GOT3 (cell line): ENCODE data around the gene CCDC33.

Experiments
- DNase-seq: peaks from one replicate; lab custom pipeline; 2025; ENCODE audit warnings: mixed read lengths; lab: John Stamatoyannopoulos, UW

CCDC33 gene

GRCh38 chr15:74312445-74313007, 76.4 kb downstream of the CCDC33 start:
- no peak for DNase-seq

DNA sequence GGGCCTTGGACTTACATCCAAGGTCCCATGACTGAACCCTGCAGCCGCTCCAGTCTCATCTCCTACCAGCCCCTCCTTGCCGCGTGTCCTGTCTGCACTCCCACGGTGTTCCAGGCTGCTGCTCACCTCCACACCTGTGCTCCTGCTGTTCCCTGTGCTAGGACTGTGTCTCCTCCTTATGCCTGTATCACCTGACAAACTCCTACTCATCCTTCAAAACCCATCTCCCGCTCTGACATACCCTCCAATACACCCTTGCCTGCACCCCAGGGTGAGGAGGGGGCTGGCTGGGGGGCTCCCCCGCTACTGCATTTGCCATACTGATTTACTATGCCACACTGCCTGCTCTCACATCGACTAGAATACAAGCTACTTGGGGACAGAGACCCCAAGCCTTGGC, 77.8 kb downstream of the CCDC33 start:
- DNase-seq, result no peak

DNA sequence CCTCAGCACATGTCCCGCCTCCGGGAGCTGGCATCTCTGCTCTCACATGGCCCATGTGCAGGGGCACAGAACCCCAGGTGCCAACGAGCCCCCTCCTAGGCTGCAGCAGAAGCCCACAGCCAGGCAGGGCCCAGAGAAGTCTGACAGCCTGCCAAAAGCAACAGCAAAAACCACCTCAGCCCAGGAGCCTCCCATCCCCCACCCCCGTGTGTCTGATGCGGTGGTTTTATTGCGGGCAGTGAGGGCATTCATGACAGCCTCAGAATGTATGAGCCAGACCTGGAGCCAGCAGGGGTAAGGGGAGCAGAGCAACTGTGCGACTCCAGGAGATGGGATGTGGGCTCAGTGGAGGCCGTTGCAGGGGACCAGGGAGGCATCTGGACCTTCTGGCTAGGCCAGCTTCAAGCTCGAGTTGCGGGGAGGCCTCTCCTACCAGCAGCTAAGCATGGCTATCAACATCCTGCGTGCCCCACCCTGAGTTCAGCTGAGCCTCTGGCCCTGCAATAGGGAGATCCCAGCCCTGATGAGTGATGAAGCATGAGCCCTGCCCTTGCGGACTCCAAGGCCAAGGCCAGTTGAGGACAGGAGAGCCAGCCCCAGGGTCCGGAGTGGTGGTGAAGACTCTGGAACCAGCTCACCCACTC, 78.8 kb downstream of the CCDC33 start:
- DNase-seq, result no peak

DNA sequence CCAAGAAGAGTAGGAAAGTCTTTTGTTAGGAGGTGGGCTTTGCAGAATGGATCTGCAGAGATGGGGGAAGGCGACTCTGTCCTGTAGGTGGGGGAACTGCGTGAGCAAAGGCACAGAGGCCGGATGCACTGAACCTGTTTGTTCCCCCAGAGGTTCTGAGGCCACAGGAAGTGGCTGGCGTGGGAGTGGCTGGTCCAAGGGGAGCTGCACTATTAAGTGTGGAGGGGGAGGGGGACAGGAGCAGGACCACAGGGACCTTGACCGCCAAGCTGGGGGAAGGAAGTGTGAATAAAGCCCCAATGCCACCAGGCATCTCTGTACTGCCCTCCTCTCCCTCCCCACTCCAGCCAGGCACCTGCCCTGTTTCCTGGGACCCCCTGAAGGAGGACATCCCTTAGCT, 79.5 kb downstream of the CCDC33 start:
- no peak for DNase-seq

- no peak for DNase-seq
These were observed 80.0 kb downstream of the CCDC33 start for GRCh38 chr15:74316141-74316540.

- peak; percentile 62 for DNase-seq
These were observed 81.8 kb downstream of the CCDC33 start for GRCh38 chr15:74317820-74318375.

DNA sequence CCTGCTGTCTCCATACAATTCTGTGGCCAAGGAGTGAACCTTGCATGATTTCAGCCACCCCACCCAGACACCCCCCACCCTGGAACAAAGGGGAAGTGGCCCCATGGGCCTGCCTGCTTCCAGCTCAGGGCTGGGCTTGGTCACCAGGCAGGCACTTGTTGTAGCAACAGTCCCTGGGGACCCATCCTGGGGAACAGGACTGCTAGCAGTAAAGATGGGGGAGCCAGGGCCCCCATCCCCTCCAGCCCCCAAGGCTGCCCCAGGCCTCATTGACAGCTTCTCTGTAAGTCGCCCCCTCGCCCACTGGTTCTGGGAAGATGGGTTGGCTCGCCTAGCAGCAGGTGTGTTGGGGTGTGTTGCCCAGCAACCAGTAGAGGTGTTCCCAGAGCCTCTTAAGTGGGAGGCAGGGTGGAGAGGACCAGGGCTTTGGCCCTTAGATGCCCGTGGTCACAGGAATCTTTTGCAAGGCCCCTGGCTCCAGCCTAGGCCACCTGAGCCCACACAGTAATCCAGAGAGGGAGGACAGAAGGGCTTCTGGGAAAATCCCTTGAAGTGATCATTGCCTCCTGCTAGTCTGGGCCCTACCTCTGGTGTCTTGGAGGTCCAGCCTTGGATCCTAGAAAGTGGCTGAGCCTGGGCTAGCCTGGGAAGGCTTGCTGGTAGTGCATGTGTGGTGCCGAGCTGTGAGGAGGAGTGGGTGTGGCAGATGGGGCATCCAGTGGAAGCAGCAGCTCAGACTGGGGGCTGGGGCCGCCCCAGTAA, 82.4 kb downstream of the CCDC33 start:
- DNase-seq, result no peak

GRCh38 chr15:74319138-74319460, 83.0 kb downstream of the CCDC33 start:
- DNase-seq, result no peak

DNA sequence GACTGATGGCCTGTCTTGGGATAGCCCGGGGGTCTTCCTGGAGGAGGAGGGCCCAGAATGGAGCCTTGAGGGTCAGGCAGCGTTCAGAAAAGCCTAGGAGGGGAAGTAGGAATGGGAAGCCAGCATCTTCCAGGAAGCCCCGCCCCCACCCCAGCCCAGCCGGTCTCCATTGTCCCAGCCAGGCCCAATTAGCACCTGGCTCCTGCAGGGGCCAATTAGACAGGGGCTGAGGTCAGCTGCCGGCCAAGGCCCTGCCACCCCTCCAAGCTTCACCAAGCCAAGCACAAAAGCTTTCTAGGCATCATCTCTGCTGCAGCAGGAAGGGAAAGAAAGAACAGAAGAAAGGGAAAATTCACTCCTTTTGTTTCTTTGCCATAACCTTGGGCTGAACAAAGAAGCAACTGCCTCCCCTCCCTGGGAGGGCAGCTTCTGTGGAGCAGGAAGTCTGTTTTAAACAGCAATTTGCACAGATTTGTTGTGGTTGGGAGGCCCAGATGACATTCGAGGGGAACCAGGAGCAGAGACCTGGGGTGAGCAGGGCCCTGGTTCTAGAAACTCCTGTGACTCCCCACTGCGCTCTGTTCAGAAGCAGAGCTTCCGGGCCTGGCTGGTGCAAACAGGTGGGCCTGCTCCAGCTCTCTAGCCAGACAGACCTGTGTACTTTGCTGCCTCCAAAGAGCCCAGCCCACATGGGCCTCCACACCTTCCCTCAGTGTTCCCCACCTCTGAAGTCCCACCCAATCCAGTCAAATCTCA, 83.6 kb downstream of the CCDC33 start:
- no peak for DNase-seq

GRCh38 chr15:74320352-74321247, 84.5 kb downstream of the CCDC33 start:
- DNase-seq, result no peak

DNA sequence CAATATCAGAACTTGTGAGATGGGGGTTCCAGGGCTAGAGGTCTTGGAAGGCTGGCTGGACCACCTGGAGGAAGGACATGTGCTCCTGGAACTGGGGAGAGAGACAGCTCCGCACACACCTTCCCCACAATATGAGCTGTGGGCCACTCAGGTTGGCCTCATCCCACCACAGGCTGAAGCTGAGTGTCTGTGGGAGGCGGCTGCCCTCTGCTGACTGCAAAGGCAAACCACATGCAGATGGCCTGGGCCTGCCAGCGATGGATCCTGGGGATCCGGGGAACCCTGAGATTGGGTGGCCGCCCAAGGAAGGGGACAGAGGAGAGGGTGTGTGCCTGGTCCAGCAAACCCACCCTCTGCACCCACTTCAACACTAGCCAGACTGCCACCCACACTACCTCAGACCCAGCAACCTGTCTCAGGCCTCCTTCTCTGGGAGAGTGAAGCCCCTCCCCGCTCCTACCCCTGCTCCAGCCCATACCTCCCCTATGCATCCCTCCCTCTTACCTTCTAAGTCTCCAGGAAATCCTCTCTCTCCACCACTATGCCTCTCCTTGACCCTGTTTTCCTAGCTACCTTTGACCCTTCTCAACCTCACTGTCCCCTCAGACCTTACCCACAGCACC, 86.5 kb downstream of the CCDC33 start:
- DNase-seq, result no peak

- no peak for DNase-seq
These were observed 88.6 kb downstream of the CCDC33 start for GRCh38 chr15:74324714-74325113.

- no peak for DNase-seq
These were observed 90.6 kb downstream of the CCDC33 start for GRCh38 chr15:74326746-74327145.

GRCh38 chr15:74327756-74328155, 91.6 kb downstream of the CCDC33 start:
- no peak for DNase-seq

- DNase-seq, result no peak
These were observed 92.4 kb downstream of the CCDC33 start for GRCh38 chr15:74328331-74329056.

DNA sequence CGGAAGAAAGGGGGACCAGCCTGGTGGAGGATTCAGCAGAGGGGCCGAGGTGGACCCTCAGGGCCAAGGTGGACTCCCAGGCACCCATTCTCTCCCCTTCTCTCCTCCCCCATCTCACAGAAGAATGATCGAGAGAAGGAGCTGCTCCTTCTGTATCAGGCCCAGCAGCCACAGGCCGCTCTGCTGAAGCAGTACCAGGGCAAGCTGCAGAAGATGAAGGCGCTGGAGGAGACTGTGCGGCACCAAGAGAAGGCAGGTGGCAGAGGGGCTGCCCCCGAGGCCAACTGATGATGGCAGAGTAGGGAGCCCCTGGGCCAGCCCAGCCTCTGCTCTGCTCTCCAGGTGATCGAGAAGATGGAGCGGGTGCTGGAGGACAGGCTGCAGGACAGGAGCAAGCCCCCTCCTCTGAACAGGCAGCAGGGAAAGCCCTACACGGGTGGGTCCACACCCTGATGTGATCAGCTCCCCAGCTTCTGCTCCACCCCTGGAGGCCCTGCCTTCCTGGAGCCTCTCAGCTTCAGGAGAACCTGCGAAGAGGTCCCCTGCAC, 94.8 kb downstream of the CCDC33 start:
- no peak for DNase-seq

- DNase-seq, result no peak
These were observed 95.9 kb downstream of the CCDC33 start for GRCh38 chr15:74332011-74332410.

- no peak for DNase-seq
These were observed 96.5 kb downstream of the CCDC33 start for GRCh38 chr15:74332611-74333010.

- DNase-seq, result no peak
These were observed 97.0 kb downstream of the CCDC33 start for GRCh38 chr15:74333093-74333492.

DNA sequence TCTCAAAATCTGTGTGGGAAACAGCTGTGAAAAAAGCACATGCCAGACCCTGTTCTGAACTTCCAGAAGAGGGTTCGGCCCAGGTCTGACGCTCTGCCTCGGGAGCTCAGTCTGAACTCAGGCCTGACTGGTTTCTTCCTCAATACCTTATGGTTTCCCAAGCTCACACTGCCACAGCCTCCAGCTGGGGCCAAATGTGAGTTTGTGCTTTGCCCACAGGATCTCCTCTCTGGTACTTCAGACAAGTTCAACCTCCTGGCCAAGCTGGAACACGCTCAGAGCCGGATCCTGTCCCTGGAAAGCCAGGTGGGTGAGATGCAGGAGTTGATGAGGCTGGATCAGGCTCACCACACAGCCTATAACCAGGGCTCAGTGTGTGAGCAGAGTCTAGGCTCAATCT, 97.5 kb downstream of the CCDC33 start:
- DNase-seq, result no peak
